Dermis blood vessel endothelial cell (primary cell): ENCODE results near the gene CASZ1. TPM values are rescaled to one million over a fixed set of nuclear protein-coding genes. Genes with fewer than 3 reads are reported as not detected.

Source experiments
- DNase-seq: peaks from one replicate; pipeline ENCODE4 v3.0.0; 2010
- total RNA-seq: library from RNA; depleted of rRNA; stranded (reverse); fragments of >200 nt; gene quantifications from 2 replicates; pipeline ENCODE4 v1.2.3, GENCODE V29; 2014

CASZ1 gene
- total RNA-seq, 1 donor from 2014 or later, result 4.3 TPM

- DNase-seq, result no peak
Observed at GRCh38 chr1:10620776-10621175, 175.7 kb downstream of the CASZ1 start.

GRCh38 chr1:10617931-10618885, 178.2 kb downstream of the CASZ1 start:
- no peak for DNase-seq

- DNase-seq, result no peak
Observed at GRCh38 chr1:10617318-10617717, 179.1 kb downstream of the CASZ1 start.

GRCh38 chr1:10616696-10617095, 179.8 kb downstream of the CASZ1 start:
- no peak for DNase-seq

GRCh38 chr1:10615932-10616671, 180.3 kb downstream of the CASZ1 start:
- no peak for DNase-seq

- no peak for DNase-seq
Observed at GRCh38 chr1:10615332-10615731, 181.1 kb downstream of the CASZ1 start.

- DNase-seq, result no peak
Observed at GRCh38 chr1:10614377-10615225, 181.8 kb downstream of the CASZ1 start.

GRCh38 chr1:10613861-10614260, 182.6 kb downstream of the CASZ1 start:
- DNase-seq, result no peak

GRCh38 chr1:10613340-10613739, 183.1 kb downstream of the CASZ1 start:
- no peak for DNase-seq

- no peak for DNase-seq
Observed at GRCh38 chr1:10612436-10613160, 183.8 kb downstream of the CASZ1 start.

GRCh38 chr1:10610901-10611600, 185.4 kb downstream of the CASZ1 start:
- no peak for DNase-seq

GRCh38 chr1:10608690-10609089, 187.8 kb downstream of the CASZ1 start:
- no peak for DNase-seq

- no peak for DNase-seq
Observed at GRCh38 chr1:10607228-10607627, 189.2 kb downstream of the CASZ1 start.

GRCh38 chr1:10606064-10606463, 190.4 kb downstream of the CASZ1 start:
- no peak for DNase-seq

- no peak for DNase-seq
Observed at GRCh38 chr1:10604966-10605365, 191.5 kb downstream of the CASZ1 start.

GRCh38 chr1:10602936-10603335, 193.5 kb downstream of the CASZ1 start:
- no peak for DNase-seq

- no peak for DNase-seq
Observed at GRCh38 chr1:10601342-10602070, 194.9 kb downstream of the CASZ1 start.

- DNase-seq, result peak; percentile 10
Observed at GRCh38 chr1:10599194-10599861, 197.1 kb downstream of the CASZ1 start.

- DNase-seq, result no peak
Observed at GRCh38 chr1:10598389-10598702, 198.1 kb downstream of the CASZ1 start.
